Ishikawa (cell line): Measurements from ENCODE around the gene FIGN.

ENCODE experiments used
- CEBPB ChIP-seq: IDR thresholded peaks from 2 replicates; pipeline ENCODE4 v1.6.1; 2012
- CREB1 ChIP-seq: IDR thresholded peaks from 2 replicates; pipeline ENCODE4 v1.6.1; 2012; ENCODE audit warnings: low read depth
- EGR1 ChIP-seq: IDR thresholded peaks from 2 replicates; pipeline ENCODE4 v1.6.1; 2012
- EP300 ChIP-seq: IDR thresholded peaks from 2 replicates; pipeline ENCODE4 v1.6.1; 2012; ENCODE audit warnings: borderline replicate concordance
- FOXM1 ChIP-seq: IDR thresholded peaks from 2 replicates; pipeline ENCODE4 v1.6.1; 2012; ENCODE audit warnings: low read depth, borderline replicate concordance
- MAX ChIP-seq: IDR thresholded peaks from 2 replicates; pipeline ENCODE4 v1.6.1; 2012
- NFIC ChIP-seq: IDR thresholded peaks from 2 replicates; pipeline ENCODE4 v1.6.1; 2012
- RAD21 ChIP-seq: IDR thresholded peaks from 2 replicates; pipeline ENCODE4 v1.6.1; 2012; ENCODE audit warnings: low read depth
- REST ChIP-seq: IDR thresholded peaks from 2 replicates; pipeline ENCODE4 v1.6.1; 2012; ENCODE audit warnings: low read depth, mild to moderate bottlenecking
- TAF1 ChIP-seq: IDR thresholded peaks from 2 replicates; pipeline ENCODE4 v1.6.1; 2012; ENCODE audit warnings: low read depth, mild to moderate bottlenecking
- TCF12 ChIP-seq: IDR thresholded peaks from 2 replicates; pipeline ENCODE4 v1.6.1; 2012; ENCODE audit warnings: low read depth
- TEAD4 ChIP-seq: IDR thresholded peaks from 2 replicates; pipeline ENCODE4 v1.6.1; 2012
- USF1 ChIP-seq: IDR thresholded peaks from 2 replicates; pipeline ENCODE4 v1.6.1; 2012
- YY1 ChIP-seq: IDR thresholded peaks from 2 replicates; pipeline ENCODE4 v1.6.1; 2012; ENCODE audit warnings: low read depth
- ZBTB7A ChIP-seq: IDR thresholded peaks from 2 replicates; pipeline ENCODE4 v1.6.1; 2012; ENCODE audit warnings: low read depth

Gene FIGN

GRCh38 chr2:163737563-163737962, 1.8 kb upstream of the FIGN start:
- TF ChIP-seq RAD21 (no peak), REST (peak; percentile 51), TAF1 (no peak), YY1 (no peak), EP300 (no peak), USF1 (no peak)

DNA sequence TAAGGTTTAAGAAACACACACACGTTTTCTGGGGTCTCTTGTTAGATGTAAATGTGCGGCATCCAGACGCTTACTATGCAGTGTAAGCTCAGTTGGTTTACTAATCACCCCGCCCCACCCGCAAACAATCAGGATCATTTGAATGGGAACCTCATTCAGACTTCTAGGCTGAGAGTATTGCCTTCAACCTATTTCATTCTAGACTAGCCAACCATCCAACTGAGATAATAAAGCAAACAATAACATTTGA, 1.3 kb upstream of the FIGN start:
- TF ChIP-seq TCF12: no peak
- TF ChIP-seq YY1: no peak
- no peak for TF ChIP-seq FOXM1
- TF ChIP-seq EP300: no peak
- TF ChIP-seq USF1: no peak
- TF ChIP-seq EGR1: no peak
- no peak for TF ChIP-seq TAF1
- TF ChIP-seq CREB1: no peak
- no peak for TF ChIP-seq CEBPB
- no peak for TF ChIP-seq RAD21
- no peak for TF ChIP-seq REST
- TF ChIP-seq MAX: no peak
- TF ChIP-seq TEAD4: no peak
- no peak for TF ChIP-seq ZBTB7A
- TF ChIP-seq NFIC: no peak

DNA sequence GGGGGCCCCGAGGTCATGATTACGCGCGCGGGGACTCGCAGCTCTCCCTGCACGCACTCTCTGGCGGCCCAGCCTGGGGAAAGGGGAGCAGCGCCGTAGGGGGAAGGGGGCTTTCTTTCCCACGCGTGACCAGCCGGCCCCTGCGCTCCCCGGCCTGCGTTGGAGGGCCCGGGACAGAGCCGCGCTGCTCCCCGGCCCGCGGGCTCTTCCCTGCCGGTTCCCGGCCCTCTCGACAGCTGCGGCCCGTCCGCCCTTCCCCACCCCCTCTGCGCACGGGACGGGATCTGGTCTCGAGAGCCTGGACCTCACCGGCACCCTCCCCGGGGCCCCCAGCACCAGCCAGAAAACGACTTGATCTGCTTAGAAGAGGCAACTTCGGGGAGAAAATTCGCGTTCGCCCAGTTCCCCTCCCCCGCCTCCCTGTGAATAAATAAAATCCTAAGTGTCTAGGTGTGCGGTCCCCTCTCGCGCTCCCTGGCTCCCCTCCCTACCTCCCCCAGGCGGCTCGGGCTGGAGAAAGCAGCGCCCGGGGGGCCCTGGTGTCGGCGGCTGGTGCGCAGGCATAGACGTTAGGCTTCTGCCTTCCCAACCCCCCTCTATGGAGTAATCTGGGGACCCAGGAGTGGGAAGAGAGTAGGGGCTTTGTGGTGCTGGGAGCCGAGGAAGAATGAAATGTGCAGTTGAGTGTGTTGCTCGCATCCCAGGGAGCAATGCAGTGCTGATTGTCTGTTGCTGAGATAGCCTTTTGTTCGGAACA, 803 bp upstream of the FIGN start:
- TF ChIP-seq RAD21: 0 out of 2 replicates have a peak, but pooled peaks have one; percentile 12
- no peak; the same call in 1 of the 2 replicates for TF ChIP-seq MAX
- peak; percentile 49; the same call in 1 of the 2 replicates for TF ChIP-seq TAF1
- no peak for TF ChIP-seq TEAD4
- TF ChIP-seq TCF12: no peak
- no peak for TF ChIP-seq REST
- no peak for TF ChIP-seq CEBPB
- TF ChIP-seq EP300: no peak
- TF ChIP-seq YY1: no peak
- no peak; the same call in 1 of the 2 replicates for TF ChIP-seq EGR1

- TF ChIP-seq USF1 (0 out of 2 replicates have a peak, but pooled peaks have one; percentile 20), CREB1 (no peak)
Observed at GRCh38 chr2:163734881-163735684, 725 bp downstream of the FIGN start.
